Activated CD8-positive, alpha-beta memory T cell treated with anti-CD3 and anti-CD28 coated beads for 48 hours (primary cell): ENCODE data around the gene PRIMPOL.

ENCODE experiments used
- DNase-seq, 3 experiments: peaks; one replicate each; pipeline ENCODE4 v3.0.0-alpha.2; 2020; ENCODE audit warnings: low read depth in 2 of 3, low spot score in 2 of 3

PRIMPOL gene

GRCh38 chr4:184664445-184665210, 15.1 kb downstream of the PRIMPOL start:
- no peak for DNase-seq

GRCh38 chr4:184666670-184667069, 17.1 kb downstream of the PRIMPOL start:
- DNase-seq, result no peak

GRCh38 chr4:184668096-184668495, 18.6 kb downstream of the PRIMPOL start:
- DNase-seq, result no peak

GRCh38 chr4:184668511-184669114, 19.1 kb downstream of the PRIMPOL start:
- DNase-seq, result no peak

GRCh38 chr4:184669251-184669650, 19.7 kb downstream of the PRIMPOL start:
- no peak for DNase-seq

GRCh38 chr4:184671101-184671500, 21.6 kb downstream of the PRIMPOL start:
- DNase-seq, result no peak

- DNase-seq, result no peak
Measured at GRCh38 chr4:184672741-184673140, 23.2 kb downstream of the PRIMPOL start.

GRCh38 chr4:184674011-184674410, 24.5 kb downstream of the PRIMPOL start:
- DNase-seq, result no peak

- no peak for DNase-seq
Measured at GRCh38 chr4:184675018-184675417, 25.5 kb downstream of the PRIMPOL start.

GRCh38 chr4:184675821-184676492, 26.4 kb downstream of the PRIMPOL start:
- no peak for DNase-seq

GRCh38 chr4:184680698-184681097, 31.2 kb downstream of the PRIMPOL start:
- DNase-seq, result no peak

GRCh38 chr4:184681916-184682315, 32.4 kb downstream of the PRIMPOL start:
- DNase-seq, result no peak

GRCh38 chr4:184684491-184685189, 35.1 kb downstream of the PRIMPOL start:
- DNase-seq, result no peak

GRCh38 chr4:184688005-184688404, 38.5 kb downstream of the PRIMPOL start:
- no peak for DNase-seq

- DNase-seq, result no peak
Measured at GRCh38 chr4:184688447-184688846, 38.9 kb downstream of the PRIMPOL start.

- DNase-seq, result no peak
Measured at GRCh38 chr4:184689681-184690080, 40.1 kb downstream of the PRIMPOL start.

GRCh38 chr4:184693056-184693455, 43.5 kb downstream of the PRIMPOL start:
- DNase-seq, result no peak

- DNase-seq, result no peak
Measured at GRCh38 chr4:184694412-184694956, 44.9 kb downstream of the PRIMPOL start.

- no peak for DNase-seq
Measured at GRCh38 chr4:184695178-184695896, 45.8 kb downstream of the PRIMPOL start.

GRCh38 chr4:184697956-184698355, 48.4 kb downstream of the PRIMPOL start:
- no peak for DNase-seq

GRCh38 chr4:184699941-184700340, 50.4 kb downstream of the PRIMPOL start:
- no peak for DNase-seq
